DOHH2 (cell line): ENCODE measurements around the gene F8A2.
"Not testable (repeated sequence)": the region's sequence is repeated elsewhere in the genome, so short reads cannot be mapped to it uniquely, and the experiment has no call there.

Experiments
- H3F3A ChIP-seq: fragments of 200-600 bp; sonication (generic), shearing (Covaris generic); 2 replicates; pipeline ENCODE4 v1.6.0; 2016; ENCODE audit warnings: antibody characterized with exemption, mild to moderate bottlenecking; ENCODE audit not compliant: control insufficient read depth, insufficient read depth
- H3K27ac ChIP-seq: fragments of 200-600 bp; sonication (generic); 2 replicates; pipeline ENCODE4 v1.5.1; 2014; ENCODE audit warnings: low read depth, mild to moderate bottlenecking, low read length, moderate library complexity
- H3K27me3 ChIP-seq: fragments of 200-600 bp; sonication (generic); 2 replicates; pipeline ENCODE4 v1.6.1; 2014; ENCODE audit warnings: mild to moderate bottlenecking, low read length, mixed read lengths; ENCODE audit not compliant: control insufficient read depth
- H3K36me3 ChIP-seq: fragments of 200-600 bp; sonication (generic); 2 replicates; pipeline ENCODE4 v1.6.1; 2014; ENCODE audit warnings: mild to moderate bottlenecking, low read length, moderate library complexity, mixed read lengths; ENCODE audit not compliant: control insufficient read depth
- H3K4me1 ChIP-seq: fragments of 200-600 bp; sonication (generic); 2 replicates; pipeline ENCODE4 v1.6.1; 2014; ENCODE audit warnings: mild to moderate bottlenecking, low read length, mixed read lengths; ENCODE audit not compliant: control insufficient read depth
- H3K4me2 ChIP-seq: fragments of 200-600 bp; sonication (generic); 2 replicates; pipeline ENCODE4 v1.6.0; 2014; ENCODE audit warnings: mild to moderate bottlenecking, low read length, moderate library complexity
- H3K4me3 ChIP-seq: fragments of 200-600 bp; sonication (generic); 2 replicates; pipeline ENCODE4 v1.5.1; 2014; ENCODE audit warnings: mild to moderate bottlenecking, low read length, mixed read lengths
- H3K79me2 ChIP-seq: fragments of 200-600 bp; sonication (generic); 2 replicates; pipeline ENCODE4 v1.6.1; 2014; ENCODE audit warnings: mild to moderate bottlenecking, low read length, mixed read lengths; ENCODE audit not compliant: control insufficient read depth
- H3K9me2 ChIP-seq: fragments of 200-600 bp; sonication (generic); replicated peaks from 2 replicates; pipeline ENCODE4 v1.6.1; 2014; ENCODE audit warnings: mild to moderate bottlenecking, low read length, mixed read lengths; ENCODE audit not compliant: control insufficient read depth
- H3K9me3 ChIP-seq: fragments of 200-600 bp; sonication (generic); 2 replicates; pipeline ENCODE4 v1.6.1; 2014; ENCODE audit warnings: antibody characterized with exemption, low read length, mixed read lengths; ENCODE audit not compliant: control insufficient read depth, insufficient read depth
- H4K20me1 ChIP-seq: fragments of 200-600 bp; sonication (generic); 2 replicates; pipeline ENCODE4 v1.6.0; 2014; ENCODE audit warnings: low read depth, mild to moderate bottlenecking, antibody characterized with exemption, low read length, moderate library complexity; ENCODE audit not compliant: control insufficient read depth, insufficient read depth
- CTCF ChIP-seq: fragments of 200-600 bp; sonication (generic); IDR thresholded peaks from one replicate; pipeline ENCODE4 v1.5.1; 2014; ENCODE audit warnings: antibody characterized with exemption, mild to moderate bottlenecking, low read depth, low read length; ENCODE audit not compliant: poor library complexity, severe bottlenecking
- EZH2phosphoT487 ChIP-seq: fragments of 200-600 bp; sonication (generic); IDR thresholded peaks from 2 replicates; pipeline ENCODE4 v1.6.1; 2017; ENCODE audit warnings: borderline replicate concordance, mild to moderate bottlenecking, antibody characterized with exemption, low read length, moderate library complexity, mixed read lengths

Gene F8A2

GRCh38 chrX:155381843-155382528, at the start of gene F8A2:
Gene F8A2 (plus strand): TSS chrX:155382095. CDS start chrX:155382115, 20 bp downstream.
- H3K9me3 ChIP-seq, H3K36me3 ChIP-seq, H3K4me3 ChIP-seq, H3K27ac ChIP-seq, H3K9me2 ChIP-seq, H3K79me2 ChIP-seq, H3K27me3 ChIP-seq, H3K4me2 ChIP-seq, H4K20me1 ChIP-seq, H3K4me1 ChIP-seq, H3F3A ChIP-seq: not testable (repeated sequence)

GRCh38 chrX:155333544-155334100, 48.3 kb upstream of the F8A2 start:
- peaks cover 3% of the 10 kb centered on the region; the same call in 1 of the 2 replicates for H3K27me3 ChIP-seq
- H3K4me2 ChIP-seq: no peak overlapping the region
- H3K4me1 ChIP-seq: no peaks in the 10 kb centered on the region
- H3K9me2 ChIP-seq: no peaks in the 10 kb centered on the region
- H3K36me3 ChIP-seq: no peaks in the 10 kb centered on the region
- H3K4me3 ChIP-seq: no peak overlapping the region
- H3F3A ChIP-seq: no peaks in the 10 kb centered on the region
- H3K27ac ChIP-seq: no peak overlapping the region
- TF ChIP-seq CTCF (no peak), EZH2phosphoT487 (no peak)
- no peaks in the 10 kb centered on the region for H3K9me3 ChIP-seq
- H4K20me1 ChIP-seq: no peaks in the 10 kb centered on the region
- no peaks in the 10 kb centered on the region for H3K79me2 ChIP-seq

- TF ChIP-seq CTCF (no peak), EZH2phosphoT487 (no peak)
These were observed 47.2 kb upstream of the F8A2 start, which contains the start of gene CLIC2 for GRCh38 chrX:155334486-155335336. Gene CLIC2 (minus strand): TSS chrX:155334614. CDS start chrX:155334427, 187 bp downstream.

GRCh38 chrX:155335337-155335712, 46.6 kb upstream of the F8A2 start:
- not testable (repeated sequence) for H3K9me3 ChIP-seq, H3K9me2 ChIP-seq, H3K79me2 ChIP-seq, H3F3A ChIP-seq, H3K4me3 ChIP-seq, H3K27me3 ChIP-seq, H3K27ac ChIP-seq, H4K20me1 ChIP-seq, H3K36me3 ChIP-seq, H3K4me1 ChIP-seq, H3K4me2 ChIP-seq

More at GRCh38 chrX:155334486-155335336, 47.2 kb upstream of the F8A2 start, which contains the start of gene CLIC2:
- H4K20me1 ChIP-seq: no peaks in the 10 kb centered on the region
- H3K4me3 ChIP-seq: no peak within 1 kb of the TSS
- H3K36me3 ChIP-seq: no peaks in the 10 kb centered on the region
- no peak within 1 kb of the TSS for H3K27ac ChIP-seq
- no peaks in the 10 kb centered on the region for H3K79me2 ChIP-seq
- H3K4me2 ChIP-seq: no peak within 1 kb of the TSS
- H3K9me3 ChIP-seq: no peaks in the 10 kb centered on the region
- no peaks in the 10 kb centered on the region for H3K9me2 ChIP-seq
- H3F3A ChIP-seq: no peaks in the 10 kb centered on the region
- H3K27me3 ChIP-seq: peaks cover 3% of the 10 kb centered on the region; the same call in 1 of the 2 replicates
- H3K4me1 ChIP-seq: no peaks in the 10 kb centered on the region

- H3K4me1 ChIP-seq, H3F3A ChIP-seq, H3K36me3 ChIP-seq, H3K4me3 ChIP-seq, H3K9me2 ChIP-seq, H3K79me2 ChIP-seq, H3K27ac ChIP-seq, H4K20me1 ChIP-seq, H3K4me2 ChIP-seq, H3K27me3 ChIP-seq, H3K9me3 ChIP-seq: not testable (repeated sequence)
These were observed 36.2 kb upstream of the F8A2 start for GRCh38 chrX:155345689-155346088.

- H3K27me3 ChIP-seq, H3K36me3 ChIP-seq, H3K4me3 ChIP-seq, H4K20me1 ChIP-seq, H3K9me3 ChIP-seq, H3K27ac ChIP-seq, H3F3A ChIP-seq, H3K4me2 ChIP-seq, H3K79me2 ChIP-seq, H3K9me2 ChIP-seq, H3K4me1 ChIP-seq: not testable (repeated sequence)
These were observed 32.4 kb upstream of the F8A2 start for GRCh38 chrX:155349448-155349847.
